MCF 10A (cell line): ENCODE results near the gene CORO6. TPM values are rescaled to one million over a fixed set of nuclear protein-coding genes. Genes with fewer than 3 reads are reported as not detected.
A peak's percentile ranks its signal among the peaks of the same experiment; 100 is the strongest.

ENCODE experiments used
- BruUV-seq: library from RNA; stranded (reverse); fragments of 400-500 nt; replicated peaks from 2 replicates; lab custom pipeline; 2021; lab: Mats Ljungman, UMichigan
- CTCF ChIA-PET: fragments of 300-600 bp; sonication (Branson Sonifier 250); formaldehyde crosslinking; extraction: SDS; loops from one replicate; lab custom pipeline; 2021; ENCODE audit warnings: antibody characterized with exemption, inconsistent platforms; lab: Yijun Ruan, JAX
- POLR2A ChIA-PET: fragments of 300-600, 350-650 bp; sonication (Branson Sonifier 250); formaldehyde crosslinking; extraction: SDS; loops from one replicate; lab custom pipeline; 2020; ENCODE audit warnings: antibody characterized with exemption, inconsistent platforms; lab: Yijun Ruan, JAX
- DNase-seq: peaks from one replicate; pipeline ENCODE4 v3.0.0-alpha.2; 2018; ENCODE audit not compliant: unreplicated experiment
- H3K27ac Mint-ChIP-seq: one replicate; pipeline ENCODE4 v1.8.0; 2022; ENCODE audit warnings: mild to moderate bottlenecking, low read depth, mixed read lengths; ENCODE audit not compliant: unreplicated experiment
- H3K27me3 Mint-ChIP-seq: one replicate; pipeline ENCODE4 v1.8.0; 2022; ENCODE audit warnings: mixed read lengths; ENCODE audit not compliant: insufficient read depth, unreplicated experiment
- H3K36me3 Mint-ChIP-seq: one replicate; pipeline ENCODE4 v1.8.0; 2022; ENCODE audit warnings: mild to moderate bottlenecking, moderate library complexity, mixed read lengths; ENCODE audit not compliant: insufficient read depth, unreplicated experiment
- H3K4me1 Mint-ChIP-seq: one replicate; pipeline ENCODE4 v1.8.0; 2022; ENCODE audit warnings: mixed read lengths; ENCODE audit not compliant: insufficient read depth, unreplicated experiment
- H3K4me3 Mint-ChIP-seq: one replicate; pipeline ENCODE4 v1.8.0; 2022; ENCODE audit warnings: mild to moderate bottlenecking, moderate library complexity, mixed read lengths; ENCODE audit not compliant: unreplicated experiment
- H3K9me3 Mint-ChIP-seq: one replicate; pipeline ENCODE4 v1.8.0; 2022; ENCODE audit warnings: mixed read lengths; ENCODE audit not compliant: unreplicated experiment
- intact Hi-C: fragments of 100-400 bp; cut with micrococcal nuclease; formaldehyde crosslinking; loops from 2 replicates; pipeline ENCODE4 v1.14.1; 2022
- total RNA-seq: library from RNA; stranded (reverse); gene quantifications from 2 replicates; pipeline ENCODE4 v1.2.3, GENCODE V29; 2022
- TF ChIP-seq, protein P1 (sequence below): fragments of 200-600 bp; IDR thresholded peaks from one replicate; pipeline ENCODE4 v1.8.0; 2022; ENCODE audit warnings: antibody characterized with exemption, mild to moderate bottlenecking; ENCODE audit not compliant: unreplicated experiment

The CORO6 gene
- total RNA-seq, 1 experiment from 2014 or later = 1.6 TPM

- Mint-ChIP-seq H3K4me3 (no peak overlapping the region), H3K27me3 (no peaks in the 10 kb centered on the region), H3K4me1 (no peaks in the 10 kb centered on the region), H3K9me3 (no peaks in the 10 kb centered on the region), H3K27ac (no peak overlapping the region), H3K36me3 (peaks cover 48% of the 10 kb centered on the region)
- CTCF ChIA-PET = interaction anchor here (0.8 to 1.5 kb wide), 3 partner anchors 14 to 139 kb away, joined by 3 to 4 read pairs (median 3); no protein-coding TSS in a partner anchor
- BruUV-seq = no TSS peak
- TF ChIP-seq, protein P1, sequence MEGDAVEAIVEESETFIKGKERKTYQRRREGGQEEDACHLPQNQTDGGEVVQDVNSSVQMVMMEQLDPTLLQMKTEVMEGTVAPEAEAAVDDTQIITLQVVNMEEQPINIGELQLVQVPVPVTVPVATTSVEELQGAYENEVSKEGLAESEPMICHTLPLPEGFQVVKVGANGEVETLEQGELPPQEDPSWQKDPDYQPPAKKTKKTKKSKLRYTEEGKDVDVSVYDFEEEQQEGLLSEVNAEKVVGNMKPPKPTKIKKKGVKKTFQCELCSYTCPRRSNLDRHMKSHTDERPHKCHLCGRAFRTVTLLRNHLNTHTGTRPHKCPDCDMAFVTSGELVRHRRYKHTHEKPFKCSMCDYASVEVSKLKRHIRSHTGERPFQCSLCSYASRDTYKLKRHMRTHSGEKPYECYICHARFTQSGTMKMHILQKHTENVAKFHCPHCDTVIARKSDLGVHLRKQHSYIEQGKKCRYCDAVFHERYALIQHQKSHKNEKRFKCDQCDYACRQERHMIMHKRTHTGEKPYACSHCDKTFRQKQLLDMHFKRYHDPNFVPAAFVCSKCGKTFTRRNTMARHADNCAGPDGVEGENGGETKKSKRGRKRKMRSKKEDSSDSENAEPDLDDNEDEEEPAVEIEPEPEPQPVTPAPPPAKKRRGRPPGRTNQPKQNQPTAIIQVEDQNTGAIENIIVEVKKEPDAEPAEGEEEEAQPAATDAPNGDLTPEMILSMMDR = no peak
- intact Hi-C loops = no loop called here
- no peak for DNase-seq
- POLR2A ChIA-PET = interaction anchor here (0.6 to 1.4 kb wide), 5 partner anchors 9 to 845 kb away, joined by 3 to 4 read pairs (median 3); no protein-coding TSS in a partner anchor
Observed at GRCh38 chr17:29667969-29668368, 45.3 kb upstream of the CORO6 start.

DNA sequence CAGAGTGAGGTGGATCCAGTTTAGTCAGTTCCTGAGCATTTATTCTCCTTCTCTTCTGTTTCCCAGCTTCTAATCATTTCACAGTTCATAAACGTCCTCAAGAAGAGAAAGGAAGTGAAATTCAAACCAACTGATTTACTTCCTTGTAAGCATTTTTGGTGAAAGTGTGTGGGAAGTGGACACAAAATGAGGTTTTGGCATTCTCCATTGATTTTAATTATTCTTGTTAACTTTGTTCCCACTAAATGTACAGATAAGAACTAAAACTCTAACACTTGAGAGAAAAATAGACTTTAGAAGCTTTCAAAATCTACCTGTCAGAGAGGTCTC is 42.7 kb upstream of the CORO6 start:
- Mint-ChIP-seq H3K27me3 (no peaks in the 10 kb centered on the region), H3K4me3 (no peak overlapping the region), H3K4me1 (no peaks in the 10 kb centered on the region), H3K36me3 (peaks cover 47% of the 10 kb centered on the region), H3K27ac (peak overlapping the region; percentile 59), H3K9me3 (no peaks in the 10 kb centered on the region)
- POLR2A ChIA-PET = interaction anchor here (0.7 to 1.9 kb wide), 10 partner anchors 9 to 113 kb away, joined by 3 to 11 read pairs (median 4); no protein-coding TSS in a partner anchor
- BruUV-seq = no TSS peak
- CTCF ChIA-PET = interaction anchor here (0.5 to 1.3 kb wide), 3 partner anchors 114 to 439 kb away, joined by 4 to 5 read pairs (median 4); no protein-coding TSS in a partner anchor
- TF ChIP-seq, protein P1 = no peak
- intact Hi-C loops = no loop called here
- DNase-seq = no peak

DNA sequence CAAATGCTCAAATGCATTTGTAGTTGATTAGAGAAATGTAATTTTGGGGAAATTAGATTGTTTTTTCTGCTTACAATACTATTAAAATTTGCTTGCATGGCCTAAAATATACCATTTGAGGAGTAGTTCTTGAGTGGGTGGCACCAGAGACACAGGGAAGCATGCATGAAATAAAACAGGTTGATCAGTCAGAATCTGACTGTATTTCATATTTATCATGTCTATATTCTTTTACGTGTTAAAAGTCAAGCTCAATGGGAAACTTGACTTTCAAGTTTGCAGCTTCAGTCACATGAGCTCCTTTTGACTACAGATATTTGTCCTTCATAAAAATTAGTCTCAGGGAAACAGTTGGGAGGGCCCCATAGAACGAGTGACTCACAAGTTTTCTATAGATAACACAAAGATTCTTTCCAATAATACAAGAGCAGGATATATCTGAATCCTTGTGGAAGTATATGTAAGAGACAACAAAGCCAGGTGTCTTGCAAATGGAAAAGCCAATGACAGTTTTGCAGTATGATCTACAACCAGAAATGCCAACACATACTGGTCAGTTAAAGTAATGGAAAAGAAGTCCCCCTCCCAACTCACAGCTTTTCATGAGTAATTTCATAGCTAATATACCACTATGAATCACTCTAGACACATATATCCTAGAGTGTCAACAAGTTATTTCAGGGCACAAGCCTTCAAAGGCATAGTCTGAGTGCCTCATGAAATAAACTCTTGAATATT is 42.2 kb upstream of the CORO6 start:
- no peaks in the 10 kb centered on the region for H3K9me3 Mint-ChIP-seq
- CTCF ChIA-PET = interaction anchor here (0.6 to 1.2 kb wide), 2 partner anchors 21 to 440 kb away, joined by 3 to 5 read pairs; no protein-coding TSS in a partner anchor

DNA sequence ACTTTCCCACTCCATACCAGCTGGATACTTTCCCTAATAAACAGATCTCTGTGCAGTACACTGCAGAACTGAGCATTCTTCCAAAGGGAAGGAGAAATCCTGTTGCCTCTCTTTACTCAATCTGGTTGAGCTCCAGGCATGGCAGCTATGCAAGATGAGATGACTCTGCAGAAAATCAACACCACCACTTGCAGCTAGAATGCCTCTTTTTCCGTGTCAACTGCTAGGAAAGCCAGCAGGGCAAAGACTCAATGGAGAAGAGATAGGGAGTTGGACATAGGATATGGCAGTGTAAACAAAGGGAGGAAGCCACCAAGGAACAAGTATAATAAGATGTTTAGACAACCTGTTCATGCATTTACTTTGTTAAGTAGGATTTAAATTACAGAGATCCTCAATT is 40.4 kb upstream of the CORO6 start:
- Mint-ChIP-seq H3K27ac (no peak overlapping the region), H3K4me3 (no peak overlapping the region)
- intact Hi-C loops = no loop called here

More for the DNA sequence above, 42.2 kb upstream of the CORO6 start:
- no peak overlapping the region for H3K4me3 Mint-ChIP-seq
- TF ChIP-seq, protein P1 = no peak
- peak; percentile 17 for DNase-seq
- intact Hi-C loops = no loop called here
- peaks cover 41% of the 10 kb centered on the region for H3K36me3 Mint-ChIP-seq
- H3K4me1 Mint-ChIP-seq = no peaks in the 10 kb centered on the region
- POLR2A ChIA-PET = interaction anchor here (0.8 to 1.9 kb wide), 10 partner anchors 9 to 46 kb away, joined by 3 to 11 read pairs (median 4); no protein-coding TSS in a partner anchor
- BruUV-seq = no TSS peak
- peak overlapping the region; percentile 59 for H3K27ac Mint-ChIP-seq
- H3K27me3 Mint-ChIP-seq = no peaks in the 10 kb centered on the region

More for the DNA sequence above, 40.4 kb upstream of the CORO6 start:
- ChIA-PET CTCF (no interaction called here), POLR2A (interaction anchor here (0.7 to 1.5 kb wide), 3 partner anchors 8 to 48 kb away, joined by 3 to 4 read pairs (median 3); no protein-coding TSS in a partner anchor)
- H3K4me1 Mint-ChIP-seq = no peaks in the 10 kb centered on the region
- H3K9me3 Mint-ChIP-seq = no peaks in the 10 kb centered on the region
- no peak for DNase-seq
- TF ChIP-seq, protein P1 = no peak
- peaks cover 34% of the 10 kb centered on the region for H3K36me3 Mint-ChIP-seq
- no TSS peak for BruUV-seq
- no peaks in the 10 kb centered on the region for H3K27me3 Mint-ChIP-seq
